Measurements from ENCODE around the gene TOM1L2. TPM values are rescaled to one million over a fixed set of nuclear protein-coding genes. Genes with fewer than 3 reads are reported as not detected.

The TOM1L2 gene
- total RNA-seq, 4 donors from 2014 or later, result 55.7 to 97.1 (median 73.3) TPM

DNA sequence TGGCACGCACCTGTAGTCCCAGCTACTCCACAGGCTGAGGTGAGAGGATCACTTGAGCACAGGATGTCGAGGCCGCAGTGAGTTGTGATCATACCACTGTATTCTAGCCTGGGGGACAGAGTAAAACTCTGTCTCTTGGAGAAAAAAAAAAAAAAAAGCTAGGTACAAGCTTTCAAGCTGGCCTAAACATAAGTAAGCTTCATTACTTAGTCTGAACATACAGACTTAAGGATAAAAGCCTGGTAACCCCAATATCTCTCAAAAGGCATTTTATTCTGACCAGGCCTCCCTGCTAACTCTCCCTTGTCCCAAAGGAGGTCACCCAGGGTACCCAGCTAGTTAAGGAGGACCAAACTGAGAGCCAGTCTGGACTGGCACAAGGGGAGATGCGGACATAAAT is 46.2 kb downstream of the TOM1L2 start:
- H3K4me3 ChIP-seq, result no peak overlapping the region
- no peaks in the 10 kb centered on the region for H3K27me3 ChIP-seq
- ATAC-seq (no peak), DNase-seq (no peak)
- H3K9me3 ChIP-seq, result no peaks in the 10 kb centered on the region
- peaks cover 42 to 54% of the 10 kb centered on the region in 2 donors for H3K4me1 ChIP-seq
- intact Hi-C loops (cut with DNase I; ENCODE audit: low total_unique reads), result no loop called here
- TF ChIP-seq POLR2A (IDR thresholded peaks at IDR 0.05), result no peak
- TF ChIP-seq, protein P1, sequence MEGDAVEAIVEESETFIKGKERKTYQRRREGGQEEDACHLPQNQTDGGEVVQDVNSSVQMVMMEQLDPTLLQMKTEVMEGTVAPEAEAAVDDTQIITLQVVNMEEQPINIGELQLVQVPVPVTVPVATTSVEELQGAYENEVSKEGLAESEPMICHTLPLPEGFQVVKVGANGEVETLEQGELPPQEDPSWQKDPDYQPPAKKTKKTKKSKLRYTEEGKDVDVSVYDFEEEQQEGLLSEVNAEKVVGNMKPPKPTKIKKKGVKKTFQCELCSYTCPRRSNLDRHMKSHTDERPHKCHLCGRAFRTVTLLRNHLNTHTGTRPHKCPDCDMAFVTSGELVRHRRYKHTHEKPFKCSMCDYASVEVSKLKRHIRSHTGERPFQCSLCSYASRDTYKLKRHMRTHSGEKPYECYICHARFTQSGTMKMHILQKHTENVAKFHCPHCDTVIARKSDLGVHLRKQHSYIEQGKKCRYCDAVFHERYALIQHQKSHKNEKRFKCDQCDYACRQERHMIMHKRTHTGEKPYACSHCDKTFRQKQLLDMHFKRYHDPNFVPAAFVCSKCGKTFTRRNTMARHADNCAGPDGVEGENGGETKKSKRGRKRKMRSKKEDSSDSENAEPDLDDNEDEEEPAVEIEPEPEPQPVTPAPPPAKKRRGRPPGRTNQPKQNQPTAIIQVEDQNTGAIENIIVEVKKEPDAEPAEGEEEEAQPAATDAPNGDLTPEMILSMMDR (IDR thresholded peaks at IDR 0.05 in 4 of 5, conservative IDR thresholded peaks at IDR 0.05 in 1 of 5), result no peak
- peak overlapping the region in 1 of 4 donors; percentile 53 for H3K27ac ChIP-seq
- no peaks in the 10 kb centered on the region for H3K36me3 ChIP-seq
- in situ Hi-C loops (cut with MboI; ENCODE audit: low sequenced_read_pairs in 4 of 4), result loop anchor here in 2 of 4 donors (10.0 to 25.0 kb wide), 2 partner anchors 59 to 111 kb away; partner anchors contain the start of genes ATPAF2 (in 1 of the 2) and GID4 (in 1 of the 2)

DNA sequence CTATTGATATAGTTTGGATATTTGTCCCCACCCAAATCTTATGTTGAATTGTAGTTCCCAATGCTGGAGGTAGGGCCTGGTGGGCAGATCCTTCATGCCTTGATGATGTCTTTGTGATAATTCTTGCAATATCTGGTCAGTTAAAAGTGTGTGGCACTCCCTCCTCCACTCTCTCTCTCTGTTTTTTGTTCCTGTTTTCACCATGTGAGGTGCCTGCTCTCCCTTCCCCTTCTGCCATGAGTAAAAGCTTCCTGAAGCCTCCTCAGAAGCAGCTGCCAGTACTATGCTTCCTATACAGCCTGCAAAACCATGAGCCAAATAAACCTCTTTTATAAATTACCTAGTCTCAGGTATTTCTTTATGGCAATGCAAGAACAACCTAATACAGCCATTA is 47.3 kb downstream of the TOM1L2 start:
- no peaks in the 10 kb centered on the region for H3K27me3 ChIP-seq
- in situ Hi-C loops (cut with MboI; ENCODE audit: low sequenced_read_pairs in 4 of 4), result loop anchor here in 2 of 4 donors (10.0 to 25.0 kb wide), 2 partner anchors 60 to 112 kb away; partner anchors contain the start of genes ATPAF2 (in 1 of the 2) and GID4 (in 1 of the 2)
- no peak overlapping the region for H3K4me3 ChIP-seq
- DNase-seq (no peak), ATAC-seq (no peak)
- intact Hi-C loops (cut with DNase I; ENCODE audit: low total_unique reads), result no loop called here
- no peak overlapping the region for H3K27ac ChIP-seq
- TF ChIP-seq POLR2A (IDR thresholded peaks at IDR 0.05), result no peak
- H3K36me3 ChIP-seq, result no peaks in the 10 kb centered on the region
- no peaks in the 10 kb centered on the region for H3K9me3 ChIP-seq
- peaks cover 52 to 65% of the 10 kb centered on the region in 2 donors for H3K4me1 ChIP-seq

DNA sequence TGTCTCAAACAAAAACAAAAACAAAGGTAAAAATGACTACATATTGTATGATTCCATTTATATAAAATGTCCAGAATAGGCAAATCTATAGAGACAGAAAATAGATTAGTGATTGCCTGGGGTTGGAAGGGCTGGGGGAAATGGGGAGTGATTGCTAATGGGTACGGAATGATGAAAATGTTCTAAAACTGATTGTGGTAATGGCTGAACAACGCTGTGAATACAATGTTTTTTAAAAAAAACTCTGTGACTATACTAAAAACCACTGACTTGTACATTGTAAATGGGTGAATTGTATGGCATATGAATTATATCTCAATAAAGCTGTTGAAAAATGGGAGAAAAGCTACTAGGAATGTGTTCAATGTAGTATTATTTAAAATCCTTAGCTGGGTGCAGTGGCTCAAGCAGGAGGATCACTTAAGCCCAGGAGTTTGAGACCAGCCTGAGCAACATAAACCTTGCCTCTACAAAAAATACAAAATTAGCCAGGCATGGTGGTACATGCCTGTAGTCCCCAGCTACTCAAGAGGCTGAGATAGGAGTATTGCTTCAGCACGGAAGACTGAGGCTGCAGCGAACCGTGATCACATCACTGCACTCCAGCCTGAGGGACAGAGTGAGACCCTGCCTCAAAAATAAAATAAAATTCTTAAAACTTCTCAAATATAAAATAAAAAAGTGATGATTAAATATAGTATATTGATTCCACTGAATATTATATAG is 47.9 kb downstream of the TOM1L2 start:
- no peak overlapping the region for H3K4me3 ChIP-seq
- peaks cover 57 to 67% of the 10 kb centered on the region in 2 donors for H3K4me1 ChIP-seq
- H3K27me3 ChIP-seq, result no peaks in the 10 kb centered on the region
- no peaks in the 10 kb centered on the region for H3K9me3 ChIP-seq
- TF ChIP-seq, protein P1 (IDR thresholded peaks at IDR 0.05 in 4 of 5, conservative IDR thresholded peaks at IDR 0.05 in 1 of 5), result no peak
- TF ChIP-seq POLR2A (IDR thresholded peaks at IDR 0.05), result no peak
- no peak overlapping the region for H3K27ac ChIP-seq
- intact Hi-C loops (cut with DNase I; ENCODE audit: low total_unique reads) (no loop called here), in situ Hi-C loops (cut with MboI; ENCODE audit: low sequenced_read_pairs in 4 of 4) (loop anchor here in 1 of 4 donors (10.0 kb wide), 1 partner anchor 61 kb away; no protein-coding TSS in a partner anchor)
- no peaks in the 10 kb centered on the region for H3K36me3 ChIP-seq
- DNase-seq (no peak), ATAC-seq (no peak)

DNA sequence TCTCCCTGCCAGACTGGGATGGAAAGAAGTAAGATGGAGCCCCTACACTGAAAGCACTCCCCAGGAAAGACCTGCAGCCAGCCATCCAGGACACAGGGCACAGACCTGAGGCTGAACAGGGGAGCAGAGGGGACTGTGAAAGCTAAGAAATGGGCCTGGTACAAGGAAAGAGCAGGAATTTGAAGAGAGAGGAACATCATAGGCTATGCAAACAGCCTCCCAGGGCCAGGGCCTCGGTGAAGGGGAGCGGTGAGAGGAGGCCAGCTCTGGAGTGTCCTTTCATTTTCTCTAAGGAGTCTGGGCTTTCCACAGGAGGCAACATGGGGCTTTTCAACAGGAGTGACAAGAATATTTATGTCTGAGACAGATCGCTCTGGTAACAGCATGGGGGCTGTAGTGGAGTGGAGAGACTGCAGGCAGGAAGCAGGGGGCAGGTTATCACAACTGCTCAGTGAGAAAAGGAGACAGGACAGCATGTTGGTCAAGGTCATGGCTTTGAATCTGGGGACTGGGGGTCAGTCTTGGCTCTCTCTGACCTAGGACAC is 50.1 kb downstream of the TOM1L2 start:
- intact Hi-C loops (cut with DNase I; ENCODE audit: low total_unique reads) (loop anchor here (2.0 kb wide), 2 partner anchors 51 to 111 kb away; partner anchors contain the start of genes DRC3 and TOM1L2), in situ Hi-C loops (cut with MboI; ENCODE audit: low sequenced_read_pairs in 4 of 4) (loop anchor here in 1 of 4 donors (10.0 kb wide), 1 partner anchor 63 kb away; no protein-coding TSS in a partner anchor)
- H3K27ac ChIP-seq, result peak overlapping the region; percentile 57 to 77 (median 66)
- H3K4me3 ChIP-seq, result no peak overlapping the region
- H3K27me3 ChIP-seq, result no peaks in the 10 kb centered on the region
- TF ChIP-seq, protein P1 (IDR thresholded peaks at IDR 0.05 in 4 of 5, conservative IDR thresholded peaks at IDR 0.05 in 1 of 5), result no peak
- TF ChIP-seq POLR2A (IDR thresholded peaks at IDR 0.05), result no peak
- no peaks in the 10 kb centered on the region for H3K36me3 ChIP-seq
- peak in 1 of 2 donors; percentile 11 for ATAC-seq
- no peak for DNase-seq
- H3K9me3 ChIP-seq, result no peaks in the 10 kb centered on the region
- peaks cover 58 to 59% of the 10 kb centered on the region in 2 donors for H3K4me1 ChIP-seq
